ENCODE measurements around the gene RFC5.

GRCh38 chr12:118038137-118038536 lies 21.6 kb downstream of the RFC5 start:
- TF ChIP-seq CTCF (IDR thresholded peaks at IDR 0.05; ENCODE audit: insufficient read depth, low read length, poor library complexity, severe bottlenecking) (no peak), EZH2phosphoT487 (conservative IDR thresholded peaks at IDR 0.05; ENCODE audit: low read length) (no peak)
